Stimulated activated CD4-positive, alpha-beta T cell treated with anti-CD3 and anti-CD28 coated beads, TNF-alpha, amount 100 ng/mL, for 1 hour (primary cell): ENCODE results near the gene VSNL1.

Source experiments
- DNase-seq, 3 donors: peaks; one replicate each; pipeline ENCODE4 v3.0.0-alpha.2; 2020; ENCODE audit warnings: low read depth in 3 of 3, low spot score in 1 of 3

Gene VSNL1

GRCh38 chr2:17580319-17580715 lies 39.8 kb downstream of the VSNL1 start:
- no peak for DNase-seq

DNA sequence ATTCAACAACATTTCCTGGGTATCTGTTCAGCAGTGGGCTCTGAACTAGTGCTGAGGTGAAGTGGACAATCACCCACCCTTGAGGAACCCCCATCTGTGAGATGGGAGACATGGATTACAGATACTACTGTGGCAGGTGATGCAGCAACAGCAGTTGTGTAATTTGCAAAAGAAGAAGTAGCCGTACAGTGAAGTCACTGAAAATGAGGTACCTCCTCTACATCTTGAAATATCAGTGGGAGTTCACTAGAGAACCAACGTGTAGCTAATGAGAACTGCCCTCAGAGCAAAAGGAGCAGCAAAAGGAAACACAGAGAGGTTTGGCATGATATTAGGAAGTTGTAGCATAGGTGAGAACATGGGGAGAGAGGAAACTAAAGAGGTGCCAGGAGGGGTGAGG lies 41.3 kb downstream of the VSNL1 start:
- no peak for DNase-seq

DNA sequence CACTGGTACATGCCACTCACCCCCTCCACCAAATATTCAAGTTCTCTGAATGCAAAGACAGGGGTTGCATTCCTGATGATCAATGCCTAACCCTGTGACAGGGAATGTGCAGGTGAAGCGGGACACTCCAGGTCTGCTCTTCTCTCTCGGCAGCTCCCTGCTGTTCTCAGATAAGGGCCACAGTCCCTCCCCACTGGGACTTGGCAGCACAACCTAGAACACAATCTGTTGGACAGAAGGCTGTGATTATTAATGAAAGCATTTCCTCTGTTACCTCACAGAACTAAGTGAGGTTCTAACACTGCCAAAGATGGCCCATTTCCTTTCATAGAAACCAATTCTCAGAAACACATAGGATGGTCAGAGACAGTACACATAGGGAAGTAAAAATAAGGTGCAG lies 42.7 kb downstream of the VSNL1 start:
- no peak for DNase-seq

DNA sequence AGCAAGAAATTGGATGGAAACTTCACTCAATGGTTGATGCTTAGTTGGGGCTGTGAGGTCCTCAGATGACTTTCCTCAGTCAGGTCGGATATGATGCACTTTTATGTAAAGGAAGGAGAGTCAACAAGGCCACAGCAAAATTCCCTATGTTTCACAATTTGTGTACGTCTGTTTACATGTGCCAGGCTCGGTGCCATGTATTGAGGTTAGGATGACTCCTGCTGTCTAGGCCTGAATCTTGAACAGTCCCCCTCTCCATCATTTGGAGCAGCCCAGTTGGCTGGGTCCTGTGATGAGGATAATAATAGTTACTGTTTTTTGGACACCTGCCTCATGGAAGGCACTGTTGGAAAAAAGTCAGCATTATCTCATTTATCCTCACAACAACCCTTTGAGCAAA lies 43.1 kb downstream of the VSNL1 start:
- DNase-seq = no peak

DNA sequence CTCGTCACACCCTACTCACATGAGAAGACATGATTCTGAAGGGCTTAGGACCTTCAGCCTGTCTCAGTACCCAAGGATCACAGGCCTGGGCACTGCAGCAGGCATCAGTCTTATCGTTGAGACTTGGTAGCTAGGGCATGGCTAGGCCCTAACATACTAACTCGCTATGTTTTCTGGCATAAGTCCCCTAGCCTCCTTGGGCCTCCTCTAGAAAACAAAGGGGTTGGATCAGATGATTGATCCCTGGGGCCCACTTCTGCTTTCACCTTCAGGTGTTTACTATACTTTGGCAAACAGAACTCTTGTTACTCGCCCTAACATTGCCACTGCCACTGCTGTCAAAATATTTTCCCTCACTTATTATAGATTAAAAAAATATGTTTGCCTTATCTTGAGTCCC lies 44.2 kb downstream of the VSNL1 start:
- no peak for DNase-seq

- no peak for DNase-seq
Measured at GRCh38 chr2:17587469-17587868, 47.0 kb downstream of the VSNL1 start.

GRCh38 chr2:17588031-17588430 lies 47.5 kb downstream of the VSNL1 start:
- no peak for DNase-seq

DNA sequence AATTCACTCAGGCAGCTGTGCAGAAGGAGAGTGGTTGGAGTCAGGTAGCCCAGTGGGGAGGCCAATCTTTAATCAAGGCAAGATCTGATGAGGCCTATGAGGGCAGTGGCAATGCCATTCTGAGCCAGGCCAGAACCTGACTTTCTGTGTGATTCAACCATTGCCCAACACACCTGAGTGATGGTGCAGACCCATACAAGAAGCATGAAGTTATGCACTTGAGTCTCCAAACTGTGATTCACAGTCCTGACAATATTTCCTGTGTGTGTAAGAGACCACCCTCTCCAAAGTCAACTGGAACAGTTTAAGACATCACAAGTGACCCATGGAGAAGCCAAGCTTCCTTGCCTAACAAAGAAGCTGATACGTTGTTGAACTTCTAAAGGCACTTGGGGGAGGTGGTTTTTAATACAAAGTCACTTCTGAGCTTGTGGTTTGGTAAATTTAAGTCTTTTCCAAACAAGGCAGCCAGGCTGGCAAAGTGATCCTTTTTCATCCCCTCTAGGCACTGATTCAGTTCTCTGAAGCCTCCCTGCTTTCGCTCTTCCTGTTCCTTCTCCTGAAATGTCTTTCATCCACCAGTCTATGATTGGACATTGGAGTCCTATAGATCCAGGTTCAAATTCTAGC lies 49.0 kb downstream of the VSNL1 start:
- DNase-seq = no peak

- DNase-seq = no peak
Measured at GRCh38 chr2:17590342-17590911, 49.9 kb downstream of the VSNL1 start.

DNA sequence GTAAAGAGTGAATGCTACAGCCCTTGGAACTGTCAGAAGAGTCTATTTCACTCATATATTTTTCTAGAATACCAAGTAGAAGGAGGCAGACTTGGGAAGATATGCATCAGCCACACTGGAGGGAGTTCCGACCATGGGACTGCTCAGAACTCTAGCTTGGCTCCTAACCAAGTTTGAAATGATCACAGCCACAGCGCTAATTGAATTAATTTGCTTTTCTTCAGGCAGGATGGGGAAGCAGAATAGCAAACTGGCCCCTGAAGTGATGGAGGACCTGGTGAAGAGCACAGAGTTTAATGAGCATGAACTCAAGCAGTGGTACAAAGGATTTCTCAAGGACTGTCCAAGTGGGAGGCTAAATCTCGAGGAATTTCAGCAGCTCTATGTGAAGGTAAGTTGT lies 51.4 kb downstream of the VSNL1 start:
- DNase-seq = no peak

GRCh38 chr2:17592731-17593409 lies 52.4 kb downstream of the VSNL1 start:
- DNase-seq = no peak

- no peak for DNase-seq
Measured at GRCh38 chr2:17593445-17593840, 52.9 kb downstream of the VSNL1 start.

DNA sequence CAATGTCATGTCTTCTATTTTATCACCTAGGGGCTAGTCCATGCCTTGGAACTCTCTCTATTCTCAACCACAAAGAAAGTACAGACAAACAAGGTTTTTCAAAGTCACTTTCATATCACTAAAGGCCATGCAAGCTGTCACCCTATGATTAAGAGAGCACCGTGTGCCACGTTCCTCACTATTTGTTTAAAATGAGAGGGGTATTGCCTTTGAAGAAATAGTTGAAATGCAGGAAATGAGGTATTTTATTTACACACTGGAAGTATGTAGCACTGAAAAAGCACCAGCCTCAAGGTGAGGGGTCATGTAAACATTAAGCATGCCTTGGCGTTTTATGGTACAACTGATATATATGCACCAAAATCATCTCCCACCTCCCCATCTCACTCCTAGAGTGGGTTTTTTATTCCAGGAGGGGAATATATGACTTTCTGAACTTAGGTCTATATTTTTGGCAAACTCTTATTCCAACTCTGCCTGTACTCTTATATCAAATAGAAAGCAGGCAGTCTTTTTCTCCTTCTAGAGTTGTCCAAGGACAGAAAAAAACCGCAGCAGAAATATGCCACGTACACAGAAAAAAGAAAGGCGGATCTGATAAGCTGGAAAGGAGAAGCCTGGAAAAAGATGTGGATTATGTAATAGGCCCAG lies 53.5 kb downstream of the VSNL1 start:
- no peak for DNase-seq

GRCh38 chr2:17594533-17595401 lies 54.3 kb downstream of the VSNL1 start:
- DNase-seq = no peak

DNA sequence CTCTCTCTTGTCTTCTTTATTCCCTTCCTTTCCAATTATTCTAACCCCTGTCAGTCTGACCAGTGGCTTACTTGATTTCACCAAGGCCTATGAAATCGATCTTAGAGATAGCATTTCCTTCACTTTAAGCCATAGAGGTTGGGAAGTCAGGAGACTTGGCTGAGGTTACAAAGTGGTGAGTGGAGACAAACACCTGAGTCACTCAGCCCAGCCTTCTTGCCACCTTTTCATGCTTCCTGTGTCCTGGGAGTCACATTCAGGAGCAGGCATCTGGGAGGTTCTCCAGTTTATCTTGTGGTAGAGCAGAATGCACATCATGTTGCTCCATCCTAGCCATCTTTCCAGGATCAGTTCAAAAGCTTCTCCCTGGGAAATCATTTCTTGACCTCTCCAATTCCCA lies 59.1 kb downstream of the VSNL1 start:
- no peak for DNase-seq

DNA sequence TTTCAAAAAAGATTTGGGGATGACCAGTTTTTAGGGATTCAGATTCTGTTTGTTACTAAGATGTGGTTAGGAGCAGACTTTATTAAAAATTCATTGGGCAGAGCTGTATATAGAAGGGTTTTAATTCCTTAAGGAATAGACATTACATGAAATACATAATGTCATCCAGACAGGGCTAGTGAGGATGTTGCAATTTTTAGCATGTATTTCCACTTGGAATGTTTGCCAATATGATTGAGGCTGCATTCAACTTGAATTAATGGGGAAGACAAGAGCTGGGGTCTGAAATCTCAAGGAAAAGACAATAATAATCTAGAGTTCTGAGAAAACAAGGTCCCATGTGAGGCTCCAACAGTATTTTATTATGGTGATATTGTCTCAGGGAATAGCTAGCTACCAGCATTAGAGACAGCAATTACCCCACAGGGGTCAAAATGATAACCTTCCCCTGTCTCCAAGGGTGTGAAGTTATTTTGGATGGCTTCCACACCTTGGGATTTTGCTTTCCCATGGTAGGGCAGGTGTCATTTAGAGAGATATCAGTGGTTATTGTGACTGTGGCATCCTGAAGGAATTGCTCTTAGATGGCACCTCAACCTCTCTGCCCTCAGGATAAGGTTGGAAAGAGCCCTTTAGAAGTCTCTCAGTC lies 60.2 kb downstream of the VSNL1 start:
- DNase-seq = no peak

DNA sequence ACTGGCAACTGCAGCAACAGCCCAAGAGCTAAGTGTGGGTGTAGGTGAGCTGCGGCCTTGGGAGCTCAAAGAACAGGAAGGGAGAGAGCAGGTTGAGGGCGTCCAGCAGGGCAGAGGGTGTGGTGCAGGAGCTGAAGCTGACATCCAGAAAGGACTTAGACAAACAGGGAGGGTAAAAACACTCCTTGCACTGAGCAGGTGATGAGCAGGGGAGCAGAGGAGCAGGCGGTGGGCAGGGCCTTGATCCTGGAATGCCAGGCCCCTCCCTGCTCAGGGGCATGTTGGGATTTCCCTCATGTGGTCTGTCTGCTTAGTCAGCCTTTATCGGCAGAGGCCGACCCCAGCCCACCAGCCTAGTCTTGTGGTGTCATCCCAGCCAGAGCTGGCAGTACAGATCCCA lies 63.6 kb downstream of the VSNL1 start:
- no peak for DNase-seq

GRCh38 chr2:17605696-17606095 lies 65.2 kb downstream of the VSNL1 start:
- DNase-seq = no peak

DNA sequence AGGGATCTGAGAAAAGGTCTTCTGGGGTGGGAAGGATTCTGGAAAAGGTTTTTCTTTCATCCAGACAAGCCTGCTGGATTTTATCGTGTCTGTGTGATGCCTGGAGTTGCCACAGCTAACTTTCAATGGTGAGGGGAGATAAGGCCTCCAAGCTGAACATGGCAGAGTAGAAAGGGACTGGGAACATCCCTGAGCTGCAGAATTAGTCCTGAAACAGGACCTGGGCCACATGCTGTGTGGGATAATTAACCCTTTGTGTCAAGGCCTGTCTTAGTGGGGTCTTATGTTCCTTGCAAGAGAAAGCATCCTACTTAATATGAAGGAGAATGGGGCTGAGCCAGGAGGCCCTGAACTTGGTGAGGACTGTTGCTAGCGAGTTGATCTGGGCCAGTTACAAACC lies 66.4 kb downstream of the VSNL1 start:
- no peak for DNase-seq

- DNase-seq = no peak
Measured at GRCh38 chr2:17607379-17607778, 66.9 kb downstream of the VSNL1 start.

- DNase-seq = no peak
Measured at GRCh38 chr2:17608251-17608650, 67.8 kb downstream of the VSNL1 start.
